Stimulated activated CD8-positive, alpha-beta memory T cell treated with anti-CD3 and anti-CD28 coated beads, Interleukin-15, amount 100 ng/mL, for 4 hours (primary cell): Measurements from ENCODE around the gene RRP8.

Source experiments
- DNase-seq, 2 donors: peaks; one replicate each; pipeline ENCODE4 v3.0.0-alpha.2; 2020; ENCODE audit warnings: low read depth in 2 of 2

RRP8 gene

DNA sequence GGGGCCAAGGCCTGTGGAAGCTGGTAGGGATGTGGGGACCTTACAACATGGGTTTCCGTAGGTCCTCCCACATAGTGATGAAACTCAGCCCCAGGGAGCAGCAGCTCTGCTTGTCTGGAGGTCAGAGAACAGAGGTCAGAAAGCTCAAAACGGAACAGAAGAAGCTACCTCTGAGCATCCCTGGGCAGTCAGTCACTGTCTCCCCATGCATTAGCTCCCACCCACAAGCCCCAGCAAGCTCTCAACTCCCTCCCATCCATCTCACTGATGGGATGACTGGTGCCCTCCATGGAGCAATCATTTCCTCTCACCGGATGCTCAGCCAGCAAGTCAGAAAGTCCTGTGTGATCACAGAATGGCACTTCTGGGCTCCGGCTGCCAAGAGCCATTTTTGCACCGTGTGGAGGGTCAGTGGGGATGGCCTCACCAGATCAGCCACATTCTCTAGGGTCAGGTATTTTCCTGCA lies 13.9 kb upstream of the RRP8 start:
- no peak for DNase-seq

DNA sequence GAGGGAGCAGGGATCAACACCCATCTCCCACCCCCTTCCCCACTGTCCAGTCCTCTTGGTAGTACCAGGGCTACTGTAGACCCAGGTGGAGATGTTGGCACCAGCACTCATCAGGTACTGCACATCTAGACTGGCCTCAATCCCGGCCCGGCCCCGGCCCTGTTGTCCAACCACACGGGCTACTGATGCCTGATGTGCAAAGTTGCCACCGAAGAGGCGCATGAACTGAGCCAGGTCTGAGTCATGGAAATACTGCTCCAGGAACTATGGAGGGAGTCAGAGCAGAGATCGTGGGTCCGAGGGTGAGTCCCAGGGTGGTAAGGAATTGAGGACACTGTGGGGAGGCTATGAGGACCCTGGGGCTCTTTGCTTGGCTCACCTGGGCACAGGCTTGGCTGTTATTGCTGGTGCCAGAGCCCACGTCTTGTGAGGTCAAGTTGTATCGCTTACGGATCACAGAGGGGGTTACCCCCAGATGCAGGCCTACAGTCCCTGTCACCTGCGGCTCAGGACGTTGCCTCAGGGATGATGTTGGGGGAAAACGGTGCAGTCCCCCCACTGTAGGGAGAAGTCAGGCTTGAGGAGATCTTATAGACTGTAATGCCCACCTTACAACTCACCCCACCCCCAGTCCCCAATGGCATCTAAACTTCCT lies 13.3 kb upstream of the RRP8 start:
- DNase-seq: no peak

DNA sequence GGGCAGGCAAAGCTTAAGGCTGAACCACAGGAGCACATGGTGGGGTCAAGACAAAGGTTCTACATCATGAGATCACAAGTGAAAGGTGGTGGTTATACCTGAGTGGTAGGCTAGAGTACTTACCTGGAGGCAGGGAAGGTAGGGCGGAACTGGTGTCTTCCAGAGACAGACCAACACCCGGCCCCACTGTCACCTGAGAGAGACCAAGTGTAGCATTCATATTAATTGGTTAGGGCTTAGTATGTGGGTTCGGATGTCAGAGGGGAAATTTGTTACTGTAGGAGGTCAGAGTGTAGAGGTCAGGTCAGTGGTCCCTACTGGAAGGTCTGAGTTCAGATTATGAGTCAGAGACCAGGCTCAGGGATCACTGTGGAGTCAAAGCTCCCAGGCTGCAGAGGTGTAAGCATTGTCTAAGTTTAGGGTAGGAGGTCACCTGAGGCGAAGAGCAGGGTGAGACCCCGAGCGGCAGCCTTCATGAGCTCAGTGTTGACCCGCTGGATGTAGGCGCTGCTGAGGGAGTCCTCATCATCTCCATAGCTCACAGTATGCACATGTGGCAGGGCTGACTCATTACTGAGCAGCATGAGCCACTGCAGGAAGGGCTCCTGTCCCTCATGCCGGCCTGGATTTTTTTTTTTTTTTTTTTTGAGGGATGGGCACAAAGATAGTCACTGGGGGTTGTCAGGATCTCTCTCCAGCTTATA lies 12.6 kb upstream of the RRP8 start:
- DNase-seq: no peak

DNA sequence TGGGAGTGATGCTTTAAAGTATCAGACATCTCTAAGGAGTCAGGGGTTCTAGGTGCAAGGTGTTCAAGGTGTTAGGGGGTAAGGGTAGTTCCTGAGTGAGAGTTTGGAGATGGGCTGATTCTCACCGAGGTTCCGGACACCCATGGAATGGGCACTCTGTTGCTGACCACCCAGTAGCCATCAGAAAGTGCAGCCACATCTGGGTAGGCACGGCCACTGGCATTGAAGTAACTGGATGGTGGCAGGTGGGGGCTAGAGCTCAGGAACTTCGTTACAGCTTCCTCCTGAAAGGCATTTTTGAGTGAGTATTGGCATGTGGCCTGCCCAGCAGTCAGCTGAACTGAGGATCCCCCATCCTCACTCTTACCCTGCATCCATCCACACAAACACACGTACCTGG lies 11.6 kb upstream of the RRP8 start:
- DNase-seq: no peak

DNA sequence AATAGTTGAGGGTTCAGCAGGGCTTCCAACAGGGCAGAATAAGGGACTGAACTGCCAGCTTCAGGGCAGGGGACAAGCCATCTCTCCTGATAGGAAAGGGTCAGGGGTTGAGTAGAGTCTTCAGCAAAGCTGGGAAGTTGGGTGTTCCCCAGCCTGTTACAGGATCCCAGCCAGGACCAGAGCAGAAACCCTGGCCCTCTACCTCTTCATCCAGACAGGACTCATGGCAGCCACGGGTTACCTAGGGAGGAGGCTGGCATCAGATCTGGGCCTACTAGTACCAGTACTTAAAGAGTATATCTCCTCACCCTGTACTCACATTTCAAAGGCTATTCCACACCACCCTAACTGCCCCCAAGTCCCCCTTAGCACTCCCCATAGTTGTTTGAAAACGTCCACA lies 11.0 kb upstream of the RRP8 start:
- no peak for DNase-seq

DNA sequence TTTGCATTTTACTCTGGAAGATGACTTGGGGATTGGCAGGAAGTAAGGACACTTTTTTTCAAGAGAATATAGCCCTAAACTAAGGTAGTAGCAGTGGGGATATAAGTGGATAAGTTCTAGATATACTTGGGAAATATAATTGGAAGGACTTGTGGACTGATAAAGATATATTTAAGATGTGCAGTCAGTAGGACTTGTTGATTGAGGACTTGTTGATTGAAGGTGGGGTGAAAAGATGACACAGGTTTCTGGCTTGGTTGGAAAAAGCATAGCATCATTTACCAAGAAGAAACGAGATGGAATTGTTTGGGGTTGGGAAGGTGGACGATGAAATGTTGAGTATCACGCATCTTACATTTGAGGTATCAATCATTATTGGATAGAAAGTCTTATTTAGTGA lies 10.1 kb upstream of the RRP8 start:
- DNase-seq: no peak

DNA sequence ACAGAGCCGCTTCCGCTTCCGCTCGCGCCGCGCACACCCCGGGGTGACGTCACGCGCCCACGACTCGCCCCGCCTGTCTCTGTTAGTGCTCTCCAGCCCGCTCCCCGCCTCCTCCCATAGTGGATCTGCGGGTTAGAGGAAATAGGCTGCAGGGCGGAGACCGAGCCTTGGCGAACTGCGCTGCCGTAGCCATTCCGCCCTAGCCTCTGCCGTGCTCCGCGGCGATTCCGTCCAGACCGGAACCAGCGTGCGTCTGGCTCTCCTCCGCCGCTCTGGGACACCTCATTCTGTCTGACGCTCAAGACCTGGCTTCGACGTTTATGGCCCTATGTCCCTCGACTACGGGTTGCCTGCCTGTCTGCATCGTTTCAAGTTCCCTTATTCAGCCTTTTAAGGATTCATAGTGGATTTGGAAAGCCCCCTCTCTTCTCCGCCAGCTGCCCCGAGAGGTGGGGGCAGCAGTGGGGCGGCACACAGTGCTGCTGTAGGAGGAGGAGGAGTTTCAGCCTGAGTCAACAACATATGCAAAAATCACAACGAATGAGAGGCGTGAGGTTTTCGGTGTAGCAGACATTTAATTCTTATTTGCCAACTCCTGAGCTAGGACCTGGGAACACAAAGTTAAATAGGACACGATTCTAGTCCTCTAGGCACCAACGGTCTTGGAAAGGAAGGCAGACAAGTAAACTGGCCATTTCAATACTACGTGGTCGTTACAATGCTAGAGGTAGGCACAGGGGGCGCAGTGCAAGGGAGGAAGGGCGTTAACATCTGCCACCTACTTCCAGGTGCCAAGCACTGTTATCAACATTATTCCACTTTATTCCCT lies 9.0 kb upstream of the RRP8 start, which contains the start of gene TAF10:
TAF10 (minus strand) TSS at position 4 of the 829 bp plus-strand sequence. CDS start 27 bp downstream, outside the sequence.
- DNase-seq: peak; percentile 85 to 89

DNA sequence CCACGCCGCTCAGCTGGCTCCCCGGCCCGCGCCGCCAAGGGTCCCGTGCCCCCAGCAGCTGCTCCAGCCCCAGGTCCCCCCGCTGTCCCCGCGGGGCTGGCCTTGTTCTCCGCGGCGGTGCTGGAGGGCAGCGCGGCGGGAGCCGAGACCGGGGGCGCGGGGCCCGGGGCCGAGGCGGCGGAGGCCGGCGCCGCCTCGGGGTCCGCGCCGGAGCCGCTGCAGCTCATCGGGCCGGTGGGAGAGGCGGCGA lies 8.5 kb upstream of the RRP8 start:
- no peak for DNase-seq

DNA sequence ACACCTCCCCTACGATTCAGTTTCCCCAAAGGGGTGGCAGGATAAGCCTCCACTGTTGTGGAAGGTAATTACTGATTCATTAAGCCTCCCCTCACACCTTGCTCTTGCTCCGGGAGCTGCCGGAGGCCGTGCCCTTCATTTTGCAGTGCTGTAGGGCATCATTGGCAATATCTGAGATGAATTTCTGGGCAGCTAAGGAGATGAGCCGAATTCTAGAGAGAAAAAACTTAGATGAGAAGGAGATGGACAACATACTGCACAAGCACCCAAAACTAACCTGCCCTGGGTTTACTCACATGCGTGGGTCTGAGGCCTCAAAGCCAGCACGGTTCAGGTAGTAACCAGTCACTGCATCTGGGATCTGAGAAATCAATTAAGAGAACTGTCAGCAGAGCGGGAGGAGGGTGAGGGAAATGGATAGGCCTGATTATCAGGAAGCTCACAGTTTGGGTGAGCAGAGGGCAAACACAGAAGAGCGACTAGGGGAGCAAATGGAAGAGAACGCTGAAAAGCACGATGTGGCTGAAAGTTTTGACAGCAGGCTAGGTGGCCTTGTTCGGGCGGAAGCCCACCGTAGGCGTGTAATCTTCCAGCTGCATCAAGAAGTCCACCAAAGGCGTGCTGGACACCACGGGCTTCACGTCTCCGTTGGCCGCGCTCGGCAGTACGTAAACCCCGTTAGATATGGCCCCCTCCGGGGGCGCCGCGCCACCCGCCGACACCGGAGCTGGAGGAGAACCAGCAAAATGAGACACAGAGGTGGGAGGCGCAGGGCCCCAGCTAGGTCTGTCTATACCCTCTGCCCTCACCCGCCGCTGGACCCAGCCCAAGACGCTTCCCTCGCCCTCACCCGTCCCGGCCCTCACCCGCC lies 7.9 kb upstream of the RRP8 start:
- DNase-seq: no peak

DNA sequence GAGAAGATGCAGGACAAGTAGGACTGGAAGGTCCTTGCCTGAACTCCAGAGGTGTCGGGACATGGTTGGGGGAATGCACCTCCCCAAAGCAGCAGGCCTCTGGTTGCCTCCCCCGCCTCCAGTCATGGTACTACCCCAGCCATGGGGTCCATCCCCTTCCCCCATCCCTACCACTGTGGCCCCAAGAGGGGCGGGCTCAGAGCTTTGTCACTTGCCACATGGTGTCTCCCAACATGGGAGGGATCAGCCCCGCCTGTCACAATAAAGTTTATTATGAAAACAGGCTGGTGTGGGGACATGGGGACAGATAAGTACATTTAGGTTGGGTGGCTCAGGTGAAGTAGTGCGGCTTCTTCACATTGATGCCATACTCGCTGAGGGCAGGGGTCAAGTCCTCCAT lies 7.2 kb upstream of the RRP8 start:
- DNase-seq: no peak

DNA sequence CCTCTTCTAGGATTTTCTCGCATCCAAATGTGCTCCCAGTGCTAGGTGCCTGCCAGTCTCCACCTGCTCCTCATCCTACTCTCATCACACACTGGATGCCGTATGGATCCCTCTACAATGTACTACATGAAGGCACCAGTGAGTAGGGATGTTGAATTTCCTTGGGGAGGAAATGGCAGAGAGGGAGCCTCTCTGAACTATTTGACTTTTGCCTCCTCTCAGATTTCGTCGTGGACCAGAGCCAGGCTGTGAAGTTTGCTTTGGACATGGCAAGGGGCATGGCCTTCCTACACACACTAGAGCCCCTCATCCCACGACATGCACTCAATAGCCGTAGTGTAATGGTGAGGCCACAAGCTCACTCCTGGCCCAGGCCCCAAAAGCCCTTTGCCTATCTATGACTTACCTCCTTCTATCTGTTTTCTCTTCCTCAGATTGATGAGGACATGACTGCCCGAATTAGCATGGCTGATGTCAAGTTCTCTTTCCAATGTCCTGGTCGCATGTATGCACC lies 6.1 kb upstream of the RRP8 start:
- DNase-seq: no peak

DNA sequence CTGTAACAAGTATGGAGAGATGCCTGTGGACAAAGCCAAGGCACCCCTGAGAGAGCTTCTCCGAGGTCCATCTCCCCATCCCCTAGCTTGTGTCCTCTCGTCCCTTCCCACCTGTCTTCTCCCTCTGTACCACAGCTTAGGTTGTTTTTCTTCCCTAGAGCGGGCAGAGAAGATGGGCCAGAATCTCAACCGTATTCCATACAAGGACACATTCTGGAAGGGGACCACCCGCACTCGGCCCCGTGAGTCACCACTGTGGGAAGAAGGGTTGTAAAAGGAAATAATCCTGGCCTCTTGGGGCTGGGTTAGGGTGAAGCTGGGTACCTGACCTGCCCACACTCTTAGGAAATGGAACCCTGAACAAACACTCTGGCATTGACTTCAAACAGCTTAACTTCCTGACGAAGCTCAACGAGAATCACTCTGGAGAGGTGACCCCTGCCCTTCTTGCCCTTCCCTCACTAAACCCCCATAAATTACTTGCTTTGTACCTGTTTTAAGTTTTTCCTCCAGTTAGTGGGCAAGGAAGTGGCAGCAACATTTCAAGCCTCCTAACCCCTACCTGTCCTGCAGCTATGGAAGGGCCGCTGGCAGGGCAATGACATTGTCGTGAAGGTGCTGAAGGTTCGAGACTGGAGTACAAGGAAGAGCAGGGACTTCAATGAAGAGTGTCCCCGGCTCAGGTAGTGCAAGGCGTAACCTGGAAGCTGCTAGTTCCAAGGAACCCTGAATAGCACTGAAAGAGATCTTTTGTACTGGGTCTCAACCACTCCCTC lies 5.5 kb upstream of the RRP8 start:
- no peak for DNase-seq

DNA sequence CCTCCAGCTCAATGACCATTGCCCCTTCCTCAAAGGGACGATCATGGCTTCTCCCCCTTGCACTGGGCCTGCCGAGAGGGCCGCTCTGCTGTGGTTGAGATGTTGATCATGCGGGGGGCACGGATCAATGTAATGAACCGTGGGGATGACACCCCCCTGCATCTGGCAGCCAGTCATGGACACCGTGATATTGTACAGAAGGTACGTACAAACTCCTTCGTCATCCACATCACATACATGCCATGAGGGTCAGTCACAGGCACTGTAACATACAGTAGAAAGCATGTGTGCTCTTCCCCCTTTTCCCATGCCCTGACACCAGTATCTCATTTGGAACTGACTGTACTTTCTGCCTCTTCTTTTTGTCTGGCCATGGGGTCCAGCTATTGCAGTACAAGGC lies 4.6 kb upstream of the RRP8 start:
- no peak for DNase-seq

DNA sequence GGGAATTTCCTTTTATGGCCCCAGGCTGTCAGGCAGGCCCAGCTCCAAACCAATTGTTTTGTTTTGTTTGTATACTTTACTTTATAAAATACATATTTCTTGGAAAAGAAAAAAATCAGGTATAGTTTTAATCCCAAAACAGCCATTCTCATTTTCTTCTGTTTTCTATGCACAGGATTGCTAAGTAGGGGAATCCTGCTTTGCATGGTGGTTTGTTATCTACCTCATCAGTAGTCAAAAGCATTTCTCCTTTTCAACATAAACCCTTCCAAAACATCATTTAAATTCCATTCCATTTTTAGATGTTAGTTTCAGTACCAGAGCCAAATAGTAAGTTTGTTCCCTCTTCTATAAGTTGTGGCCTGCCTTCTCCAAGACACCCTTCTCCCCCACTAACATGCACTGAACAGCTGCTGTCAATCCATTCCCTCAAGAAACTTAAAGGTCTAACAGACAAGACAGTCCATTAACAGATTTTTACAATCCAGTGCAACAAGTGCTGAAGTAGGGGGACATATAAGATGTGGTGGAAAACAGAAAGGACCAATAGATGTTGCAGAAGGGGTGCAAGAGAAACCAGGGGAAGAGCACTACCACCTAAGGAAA lies 3.9 kb upstream of the RRP8 start:
- DNase-seq: no peak

DNA sequence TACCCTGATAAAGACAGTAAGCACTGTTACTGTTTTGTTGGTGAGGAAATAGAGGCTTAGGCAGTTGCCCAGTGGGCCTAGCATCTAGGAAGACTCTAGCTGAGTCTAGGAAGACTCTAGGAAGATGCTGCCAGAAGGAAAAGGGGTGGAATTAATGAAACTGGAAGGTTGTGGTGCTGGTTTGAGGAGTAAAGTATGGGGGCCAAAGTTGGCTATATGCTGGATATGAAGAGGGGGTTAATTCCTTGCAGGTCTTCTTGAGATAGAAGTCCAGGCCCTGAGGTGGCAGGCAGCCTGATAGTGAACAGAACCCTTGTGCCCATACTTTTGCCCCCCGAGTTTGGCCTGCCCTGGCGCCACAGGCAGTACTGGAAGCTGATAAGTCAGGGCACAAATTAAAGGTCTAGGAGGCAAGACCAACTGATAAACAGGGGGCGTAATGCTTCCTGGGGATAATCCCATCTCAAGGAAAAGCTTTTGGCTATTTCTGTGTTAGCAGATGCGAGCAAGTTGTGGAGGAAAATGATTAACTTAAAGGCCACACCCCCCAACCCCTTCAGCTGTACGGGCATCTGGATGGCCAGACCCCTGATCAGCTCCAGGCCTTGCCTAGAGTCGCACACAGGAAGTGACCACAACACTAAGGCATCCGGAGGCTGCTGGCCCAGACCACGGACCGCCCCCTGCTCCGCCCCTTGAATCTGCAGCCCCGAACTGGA lies 3.2 kb upstream of the RRP8 start:
- DNase-seq: no peak

DNA sequence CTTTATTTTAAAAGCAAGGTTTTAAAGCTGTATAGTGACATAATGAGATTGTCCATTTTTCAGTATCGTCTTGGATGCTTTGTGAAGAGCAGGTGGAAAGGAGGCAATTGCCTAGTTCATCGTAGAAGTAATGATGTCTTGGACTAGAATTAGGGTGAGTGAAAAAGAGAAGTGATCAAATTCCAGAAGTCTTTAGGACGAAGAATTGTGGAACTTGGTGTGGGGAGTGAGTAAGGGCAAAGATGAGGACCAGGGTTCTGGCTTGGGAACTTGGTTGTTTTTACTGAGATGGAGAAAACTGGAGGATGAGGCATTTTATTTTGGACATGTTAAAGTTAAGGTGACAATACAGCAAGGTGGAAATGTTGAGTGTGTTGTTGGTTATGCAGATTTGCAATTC lies 1.4 kb upstream of the RRP8 start:
- no peak for DNase-seq

DNA sequence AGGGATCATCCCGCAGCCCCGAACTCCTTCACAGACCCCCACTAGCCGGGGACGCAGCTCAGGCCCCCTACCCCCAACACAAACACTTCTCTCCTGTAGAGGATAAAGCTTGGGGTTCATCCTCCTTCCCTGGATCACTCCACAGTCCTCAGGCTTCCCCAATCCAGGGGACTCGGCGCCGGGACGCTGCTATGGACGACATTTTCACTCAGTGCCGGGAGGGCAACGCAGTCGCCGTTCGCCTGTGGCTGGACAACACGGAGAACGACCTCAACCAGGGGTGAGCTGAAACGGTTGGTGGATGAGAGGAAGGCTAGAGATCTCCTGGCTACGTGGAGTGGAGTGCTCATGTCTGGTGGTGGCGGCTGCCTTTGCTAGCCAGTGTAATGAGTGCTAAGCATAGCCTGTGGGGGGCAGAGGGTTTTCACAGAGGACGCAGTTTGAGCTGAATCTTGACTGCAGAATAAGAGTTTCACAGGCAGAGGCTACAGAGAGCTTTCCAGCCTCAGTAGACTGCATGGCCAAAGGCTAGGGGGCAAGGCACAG lies 738 bp upstream of the RRP8 start:
- DNase-seq: no peak

DNA sequence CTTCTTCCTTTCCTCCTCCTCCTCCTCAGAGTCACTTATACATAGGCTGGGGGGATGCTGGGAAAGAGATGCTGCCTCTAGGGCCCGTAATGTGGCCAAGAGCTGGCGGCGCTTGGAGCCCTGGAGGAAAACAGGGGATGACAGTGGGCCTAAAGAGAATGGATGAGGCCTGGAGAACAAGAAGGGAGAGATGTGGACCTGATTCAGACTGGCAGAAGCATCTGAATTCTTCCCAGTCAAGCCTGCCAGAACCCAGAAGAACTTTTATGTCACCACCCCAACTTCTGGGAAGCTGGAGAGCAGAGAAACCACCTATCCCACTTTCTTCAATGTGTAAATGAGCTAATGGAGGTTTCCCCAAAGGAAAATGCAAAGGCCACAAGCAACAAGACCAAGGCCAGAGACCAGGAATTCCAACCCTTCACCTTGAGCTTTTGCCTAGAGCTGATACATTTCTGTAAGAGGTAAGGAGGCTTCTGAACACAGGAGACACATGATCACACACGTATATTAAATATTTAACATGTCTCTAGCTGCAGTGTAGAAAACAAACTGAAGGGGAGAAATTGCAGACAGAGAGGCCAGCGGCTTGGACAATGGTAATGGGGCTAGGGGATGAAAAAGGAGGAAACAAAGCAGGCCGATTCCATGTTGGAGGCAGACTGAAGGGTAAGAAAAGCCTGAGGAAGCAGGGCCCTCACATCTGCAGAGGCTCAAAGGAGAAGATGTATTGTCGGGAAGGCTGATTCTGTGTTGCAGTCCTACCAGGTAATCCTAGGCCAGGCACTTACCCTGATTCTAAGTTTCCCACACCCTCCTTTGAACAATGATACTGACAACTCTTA lies 1.1 kb downstream of the RRP8 start:
- no peak for DNase-seq

DNA sequence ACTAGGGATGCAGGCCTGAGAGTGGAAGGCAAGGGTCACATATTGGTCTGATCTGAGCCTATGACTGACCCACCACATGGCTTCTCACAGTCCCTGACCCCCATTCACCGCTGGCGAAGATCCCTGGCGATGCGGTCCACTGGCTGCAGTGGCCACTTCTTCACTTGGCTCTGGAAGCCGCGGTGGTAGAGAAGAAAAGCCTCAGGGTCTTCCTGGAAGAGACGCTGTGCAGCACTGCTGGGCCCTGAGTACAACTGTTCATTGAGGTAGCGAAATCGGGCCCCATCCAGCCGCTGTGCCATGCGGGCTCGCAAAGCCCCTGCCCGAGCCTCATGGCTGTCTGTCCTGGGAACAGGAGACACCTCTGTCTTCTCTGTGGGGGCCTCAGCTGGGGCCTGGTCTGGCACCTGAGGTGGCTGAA lies 2.4 kb downstream of the RRP8 start:
- DNase-seq: no peak
